ENCODE measurements around the gene DACH2. TPM values are rescaled to one million over a fixed set of nuclear protein-coding genes. Genes with fewer than 3 reads are reported as not detected.

Gene DACH2
- total RNA-seq, 1 experiment from 2014 or later: not detected

DNA sequence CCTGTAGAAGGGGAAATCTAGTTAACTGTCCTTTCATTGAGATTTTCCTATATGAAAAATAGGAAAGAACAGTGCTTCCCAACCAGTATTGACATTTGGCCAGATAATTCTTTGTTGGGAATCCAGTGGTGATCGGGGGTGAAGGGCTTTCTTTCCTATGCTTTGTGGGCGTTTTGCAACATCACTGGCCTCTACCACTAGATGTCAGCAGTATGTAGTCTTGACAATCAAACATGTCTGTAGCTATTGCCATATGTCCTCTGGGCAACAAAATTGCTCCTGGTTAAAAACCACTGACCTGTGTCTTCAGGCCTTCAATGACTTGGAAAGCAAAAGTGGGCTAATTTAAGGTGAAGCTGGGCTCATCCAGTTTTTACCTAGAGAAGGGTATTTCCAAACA, 658.5 kb downstream of the DACH2 start:
- DNase-seq (ENCODE audit: low read depth): no peak

- DNase-seq (ENCODE audit: low read depth): no peak
Measured at GRCh38 chrX:86809651-86810050, 661.4 kb downstream of the DACH2 start.

- DNase-seq (ENCODE audit: low read depth): no peak
Measured at GRCh38 chrX:86829786-86830185, 681.5 kb downstream of the DACH2 start.

GRCh38 chrX:86830685-86831084, 682.4 kb downstream of the DACH2 start:
- DNase-seq (ENCODE audit: low read depth): no peak

- no peak for DNase-seq (ENCODE audit: low read depth)
Measured at GRCh38 chrX:86845101-86845500, 696.9 kb downstream of the DACH2 start.

Other genes with a start within 250 kb of the DACH2 start
- 17.1 and 21.1 TPM in 2 replicates for gene CHM, start 100.9 kb upstream of the DACH2 start, total RNA-seq (2014; rRNA removed; shearing (Covaris generic))

Data from RPMI7951 (cell line).